Epithelial cell of prostate (primary cell): ENCODE results near the gene RRAD.

Source experiments
- DNase-seq: peaks from one replicate; pipeline ENCODE4 v3.0.0-alpha.2; 2011; ENCODE audit warnings: low read depth, low spot score
- H3K27ac ChIP-seq: fragments of 450-650 bp; 2 replicates; pipeline ENCODE4 v1.5.1; 2017; ENCODE audit warnings: mild to moderate bottlenecking

The RRAD gene

GRCh38 chr16:66888647-66889615, 36.4 kb downstream of the RRAD start:
- DNase-seq, result no peak
- H3K27ac ChIP-seq, result no peak overlapping the region

GRCh38 chr16:66886914-66887313, 38.4 kb downstream of the RRAD start:
- DNase-seq, result no peak
- H3K27ac ChIP-seq, result no peak overlapping the region

- DNase-seq, result no peak
- H3K27ac ChIP-seq, result no peak overlapping the region
Measured at GRCh38 chr16:66886321-66886720, 39.0 kb downstream of the RRAD start.

DNA sequence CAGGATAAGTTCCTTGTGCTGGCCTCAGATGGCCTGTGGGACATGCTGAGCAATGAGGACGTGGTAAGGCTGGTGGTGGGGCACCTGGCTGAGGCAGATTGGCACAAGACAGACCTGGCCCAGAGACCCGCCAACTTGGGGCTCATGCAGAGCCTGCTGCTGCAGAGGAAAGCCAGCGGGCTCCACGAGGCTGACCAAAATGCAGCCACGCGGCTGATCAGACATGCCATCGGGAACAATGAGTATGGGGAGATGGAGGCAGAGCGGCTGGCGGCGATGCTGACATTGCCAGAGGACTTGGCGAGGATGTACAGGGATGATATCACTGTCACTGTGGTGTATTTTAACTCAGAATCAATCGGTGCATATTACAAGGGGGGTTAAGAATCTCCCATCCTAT, 39.8 kb downstream of the RRAD start:
- no peak overlapping the region for H3K27ac ChIP-seq
- DNase-seq, result no peak

DNA sequence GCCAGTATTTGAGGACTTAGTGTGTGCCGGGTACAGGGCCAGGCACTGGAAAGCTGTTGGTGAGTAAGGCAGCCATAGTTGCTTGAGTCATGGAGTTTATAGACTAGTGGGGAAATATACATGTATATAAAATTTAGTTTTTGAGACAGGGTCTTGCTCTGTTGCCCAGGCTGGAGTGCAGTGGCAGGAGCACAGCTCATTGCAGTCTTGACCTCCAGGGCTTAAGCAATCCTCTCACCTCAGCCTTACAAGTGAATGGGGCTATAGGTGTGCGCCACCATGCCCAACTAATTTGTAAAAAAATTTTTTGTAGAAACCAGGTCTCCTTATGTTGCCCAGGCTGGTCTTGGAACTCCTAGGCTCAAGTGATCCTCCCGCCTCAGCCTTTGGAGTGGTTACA, 42.6 kb downstream of the RRAD start:
- no peak for DNase-seq
- no peak overlapping the region for H3K27ac ChIP-seq

GRCh38 chr16:66881964-66882508, 43.3 kb downstream of the RRAD start:
- no peak overlapping the region for H3K27ac ChIP-seq
- DNase-seq, result no peak

- no peak overlapping the region for H3K27ac ChIP-seq
- no peak for DNase-seq
Measured at GRCh38 chr16:66881560-66881959, 43.8 kb downstream of the RRAD start.

GRCh38 chr16:66881014-66881417, 44.3 kb downstream of the RRAD start:
- DNase-seq, result no peak
- no peak overlapping the region for H3K27ac ChIP-seq

DNA sequence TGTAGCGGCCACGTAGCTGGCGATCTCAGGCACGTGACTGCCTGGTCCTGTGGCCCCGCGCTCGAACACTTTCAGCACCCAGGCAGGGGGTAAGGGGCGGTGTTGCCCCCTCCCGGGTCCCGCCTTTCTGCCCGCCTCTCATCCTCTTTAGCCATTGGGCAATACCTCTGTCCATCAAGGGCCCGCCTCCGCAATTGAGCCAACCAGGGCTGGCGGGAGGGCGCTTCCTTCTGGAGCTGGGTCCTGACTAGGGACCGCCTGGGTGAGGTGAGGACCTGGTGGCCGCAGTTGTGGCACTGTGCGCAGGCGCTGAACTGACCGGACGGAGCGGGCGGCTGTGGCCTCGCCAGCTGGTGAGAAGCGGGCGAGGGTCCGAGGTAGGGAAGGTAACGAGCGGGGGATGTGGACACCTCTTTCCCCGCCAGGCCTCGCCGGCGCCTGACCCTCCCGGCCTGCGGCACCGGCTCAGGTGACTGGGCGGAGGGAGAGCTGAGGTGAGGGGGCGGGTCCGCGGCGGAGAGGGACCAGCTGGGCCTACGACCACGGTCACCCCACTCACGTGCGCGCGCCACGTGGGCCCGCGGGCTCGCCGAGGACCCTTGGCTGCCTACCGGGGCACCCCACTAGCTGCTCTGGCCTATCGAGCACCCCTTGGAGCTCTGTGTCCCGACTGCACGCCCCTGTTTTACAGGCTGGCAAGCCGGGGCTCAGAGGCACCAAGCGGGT, 44.9 kb downstream of the RRAD start, which contains the start of gene PDP2:
Gene PDP2, plus strand, starts transcription at position 228 of the 726 bp plus-strand sequence. CDS start 3,770 bp downstream, outside the sequence.
- no peak within 1 kb of the TSS for H3K27ac ChIP-seq

DNA sequence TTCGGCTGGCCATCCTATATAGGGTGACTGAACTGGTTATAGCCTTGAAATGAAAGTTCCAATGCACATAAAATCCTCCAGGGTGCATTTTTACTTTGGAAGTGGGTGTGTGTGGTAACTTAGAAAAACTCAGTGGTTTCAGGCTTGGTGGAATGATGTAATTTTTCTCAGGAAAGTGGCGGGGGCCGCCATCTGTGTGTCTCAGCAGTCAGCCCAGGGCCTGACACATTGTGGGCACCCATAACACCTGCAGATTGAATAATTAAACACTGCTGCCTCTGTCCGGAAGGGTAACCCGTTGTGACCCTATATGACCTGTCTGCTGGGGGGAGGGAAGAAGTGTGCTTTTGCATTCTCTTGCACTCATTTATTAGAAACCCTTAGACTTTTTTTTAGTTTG, 47.3 kb downstream of the RRAD start:
- no peak overlapping the region for H3K27ac ChIP-seq
- no peak for DNase-seq

More for the DNA sequence above, 44.9 kb downstream of the RRAD start, which contains the start of gene PDP2:
- peak; percentile 49 for DNase-seq

DNA sequence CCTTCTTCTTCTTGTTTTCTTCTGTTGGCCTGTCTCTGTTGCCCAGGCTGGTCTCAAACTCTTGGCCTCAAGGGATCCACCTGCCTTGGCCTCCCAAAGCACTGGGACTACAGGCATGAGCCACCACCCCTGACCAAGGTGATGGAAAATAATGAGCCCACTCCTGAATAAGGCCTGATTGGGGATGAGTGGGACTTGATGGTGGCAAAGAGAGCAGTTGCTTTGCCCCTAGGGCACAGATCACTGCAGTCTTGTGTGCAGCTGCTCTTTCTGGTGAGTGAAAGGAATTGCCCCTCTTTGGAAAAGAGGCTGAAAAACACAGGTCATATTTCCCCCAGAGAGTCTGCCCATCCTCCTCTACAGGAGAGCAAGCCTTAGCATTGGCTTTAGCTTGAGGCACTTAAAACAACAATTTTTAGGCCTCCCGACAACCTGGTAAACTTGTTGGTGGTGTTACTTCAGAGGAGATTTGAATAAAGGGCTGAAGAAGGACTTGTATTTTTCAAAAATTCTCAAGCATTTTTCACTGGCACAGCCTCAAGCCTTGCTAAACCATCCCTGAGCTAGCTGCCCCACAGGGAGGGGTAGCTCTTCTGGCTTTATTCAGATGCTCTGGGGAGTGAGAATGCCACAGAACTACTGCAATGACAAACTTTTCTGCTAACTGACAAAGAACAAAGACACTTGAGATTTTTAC, 51.1 kb downstream of the RRAD start:
- H3K27ac ChIP-seq, result no peak overlapping the region
- DNase-seq, result no peak

DNA sequence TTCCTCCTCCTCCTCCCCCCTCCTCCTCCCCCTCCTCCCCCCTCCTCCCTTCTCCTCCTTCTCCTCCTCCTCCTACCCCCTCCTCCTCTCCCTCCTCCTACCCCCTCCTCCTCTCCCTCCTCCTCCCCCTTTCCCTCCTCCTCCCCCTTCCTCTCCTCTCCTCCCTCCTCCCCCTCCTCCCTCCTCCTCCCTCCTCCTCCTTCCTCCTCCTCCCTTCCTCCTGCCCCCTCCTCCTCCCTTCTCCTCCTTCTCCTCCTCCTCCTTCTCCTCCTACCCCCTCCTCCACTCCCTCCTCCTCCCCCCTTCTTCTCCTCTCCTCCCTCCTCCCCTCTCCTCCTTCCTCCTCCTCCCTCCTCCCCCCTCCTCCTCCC, 51.7 kb downstream of the RRAD start:
- H3K27ac ChIP-seq, result peak overlapping the region; percentile 52

DNA sequence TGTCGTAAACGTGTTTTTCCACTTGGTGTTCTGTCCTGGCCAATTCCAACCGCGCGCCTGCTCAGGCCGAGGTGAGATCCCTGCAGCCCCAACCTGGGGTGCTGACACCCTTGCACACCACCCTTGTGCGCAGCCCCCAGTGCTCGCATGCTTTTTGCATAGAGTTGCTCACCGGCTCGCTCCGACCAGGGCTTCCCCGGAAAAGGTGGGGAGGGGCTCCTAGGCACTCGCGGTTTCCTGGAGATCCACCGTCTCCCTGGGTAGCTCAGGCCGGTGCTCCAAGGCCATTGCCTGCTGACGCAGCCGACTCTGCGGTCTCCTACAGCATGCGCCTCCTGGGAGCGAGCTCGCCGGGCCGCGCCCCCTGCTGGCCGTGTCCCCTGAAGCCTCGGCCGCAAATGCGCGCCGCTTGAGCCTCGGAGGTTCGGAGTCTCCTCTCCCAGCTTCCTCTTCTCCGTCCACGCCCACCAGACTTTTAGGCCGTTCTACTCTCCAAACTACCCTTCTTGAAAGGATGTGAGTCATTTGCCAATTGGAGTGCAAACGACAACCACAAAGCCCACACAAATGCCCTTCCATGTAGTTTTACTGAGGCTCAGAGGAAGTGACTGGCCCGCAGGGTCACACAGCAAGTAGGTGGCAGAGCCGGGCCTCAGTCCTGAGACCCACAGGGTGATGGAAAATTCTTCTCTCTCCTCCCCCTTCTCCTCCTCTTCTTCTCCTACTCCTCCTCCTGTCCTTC, 52.2 kb downstream of the RRAD start:
- peak overlapping the region; percentile 52 for H3K27ac ChIP-seq
- peak; percentile 90 for DNase-seq

More for the DNA sequence above, 51.7 kb downstream of the RRAD start:
- no peak for DNase-seq

- no peak for DNase-seq
- H3K27ac ChIP-seq, result peak overlapping the region; percentile 52
Measured at GRCh38 chr16:66872559-66872942, 52.8 kb downstream of the RRAD start.

GRCh38 chr16:66871840-66872239, 53.5 kb downstream of the RRAD start:
- H3K27ac ChIP-seq, result no peak overlapping the region
- DNase-seq, result no peak
